ENCODE results near the gene MED20.

The MED20 gene

DNA sequence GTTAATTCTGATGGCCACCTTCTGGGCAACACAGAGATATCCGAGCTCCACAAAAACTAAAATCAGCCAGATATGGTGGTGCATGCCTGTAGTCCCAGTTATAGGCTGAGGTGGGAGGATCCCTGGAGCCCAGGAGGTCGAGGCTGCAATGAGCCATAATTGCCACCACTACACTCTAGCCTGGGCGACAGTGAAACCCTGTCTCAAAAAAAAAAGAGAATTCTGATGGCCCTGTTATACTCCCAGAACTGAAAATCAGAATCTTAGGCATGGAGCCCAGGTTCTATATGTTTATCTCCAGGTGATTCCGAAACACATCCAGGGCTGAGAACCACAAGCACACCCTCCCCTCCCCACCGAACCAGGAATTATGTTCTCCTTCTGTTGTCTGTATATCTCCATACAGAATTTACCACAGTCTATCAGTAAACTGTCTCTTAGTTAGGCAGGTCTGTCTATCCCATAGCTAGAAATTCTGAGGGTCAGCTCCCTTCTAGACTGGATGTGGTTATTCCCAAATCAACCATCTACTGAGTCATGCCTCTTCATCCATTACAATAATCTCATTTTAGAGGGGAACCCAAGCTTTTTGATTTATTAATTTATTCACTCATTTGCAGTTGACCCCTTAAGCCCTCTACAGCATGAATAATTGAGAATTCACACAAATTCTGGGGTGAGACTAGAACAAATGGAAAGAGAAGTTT, 45.4 kb upstream of the MED20 start:
- no peaks in the 10 kb centered on the region for H3K27me3 ChIP-seq (ENCODE audit: insufficient read depth, poor library complexity, severe bottlenecking)
- no peak overlapping the region for H3K4me3 ChIP-seq (ENCODE audit: severe bottlenecking)
- peak overlapping the region; percentile 79 for H3K27ac ChIP-seq (ENCODE audit: poor library complexity, severe bottlenecking)
- TF ChIP-seq, protein P1, sequence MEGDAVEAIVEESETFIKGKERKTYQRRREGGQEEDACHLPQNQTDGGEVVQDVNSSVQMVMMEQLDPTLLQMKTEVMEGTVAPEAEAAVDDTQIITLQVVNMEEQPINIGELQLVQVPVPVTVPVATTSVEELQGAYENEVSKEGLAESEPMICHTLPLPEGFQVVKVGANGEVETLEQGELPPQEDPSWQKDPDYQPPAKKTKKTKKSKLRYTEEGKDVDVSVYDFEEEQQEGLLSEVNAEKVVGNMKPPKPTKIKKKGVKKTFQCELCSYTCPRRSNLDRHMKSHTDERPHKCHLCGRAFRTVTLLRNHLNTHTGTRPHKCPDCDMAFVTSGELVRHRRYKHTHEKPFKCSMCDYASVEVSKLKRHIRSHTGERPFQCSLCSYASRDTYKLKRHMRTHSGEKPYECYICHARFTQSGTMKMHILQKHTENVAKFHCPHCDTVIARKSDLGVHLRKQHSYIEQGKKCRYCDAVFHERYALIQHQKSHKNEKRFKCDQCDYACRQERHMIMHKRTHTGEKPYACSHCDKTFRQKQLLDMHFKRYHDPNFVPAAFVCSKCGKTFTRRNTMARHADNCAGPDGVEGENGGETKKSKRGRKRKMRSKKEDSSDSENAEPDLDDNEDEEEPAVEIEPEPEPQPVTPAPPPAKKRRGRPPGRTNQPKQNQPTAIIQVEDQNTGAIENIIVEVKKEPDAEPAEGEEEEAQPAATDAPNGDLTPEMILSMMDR (IDR thresholded peaks at IDR 0.05; ENCODE audit: poor library complexity, severe bottlenecking) = no peak
- no peaks in the 10 kb centered on the region for H3K9me3 ChIP-seq (ENCODE audit: severe bottlenecking)
- H3K36me3 ChIP-seq (ENCODE audit: low read depth) = no peaks in the 10 kb centered on the region
- DNase-seq (ENCODE audit: low spot score) (no peak), ATAC-seq (ENCODE audit: low read depth) (no peak)
- peaks cover 31% of the 10 kb centered on the region for H3K4me1 ChIP-seq (ENCODE audit: insufficient read depth, poor library complexity, severe bottlenecking)

DNA sequence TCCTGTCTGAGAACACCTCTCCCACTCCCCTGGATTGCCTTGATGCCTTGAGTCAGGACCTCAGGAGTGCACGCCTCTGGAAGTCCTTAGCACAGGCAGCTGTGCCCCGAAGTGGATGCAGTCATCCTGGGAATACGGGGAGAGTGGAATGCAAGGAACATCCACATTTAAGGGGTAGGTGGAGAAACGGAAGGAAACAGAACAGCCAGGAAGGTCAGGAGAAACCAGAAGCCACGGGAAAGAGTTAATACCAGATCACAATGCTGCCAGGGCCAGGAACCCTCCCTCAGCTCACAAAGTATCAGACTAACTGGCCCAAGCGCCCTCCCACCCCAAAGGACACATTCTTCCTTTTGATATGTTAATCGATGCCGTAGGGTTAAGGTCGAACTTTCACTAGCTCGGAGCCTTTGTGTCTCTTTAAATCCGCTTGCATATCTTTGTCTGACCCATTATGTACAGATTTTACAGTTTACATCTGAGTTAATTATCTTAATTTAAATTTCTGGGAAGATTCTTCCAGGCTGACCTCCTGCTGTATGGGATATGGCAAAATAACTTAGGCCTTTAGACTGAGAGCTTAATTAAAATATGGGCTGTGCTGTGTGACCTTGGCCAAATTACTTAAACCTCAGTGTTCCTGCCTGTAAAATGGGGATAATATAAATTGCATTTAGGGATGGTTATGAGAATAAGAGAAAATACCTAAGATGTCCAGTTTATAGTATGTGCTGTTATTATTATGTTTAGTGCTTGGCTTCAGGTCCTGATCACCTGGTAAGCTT, 44.7 kb upstream of the MED20 start:
- H3K4me1 ChIP-seq (ENCODE audit: insufficient read depth, poor library complexity, severe bottlenecking) = peaks cover 27% of the 10 kb centered on the region
- TF ChIP-seq, protein P1 (IDR thresholded peaks at IDR 0.05; ENCODE audit: poor library complexity, severe bottlenecking) = no peak
- no peaks in the 10 kb centered on the region for H3K9me3 ChIP-seq (ENCODE audit: severe bottlenecking)
- H3K27me3 ChIP-seq (ENCODE audit: insufficient read depth, poor library complexity, severe bottlenecking) = no peaks in the 10 kb centered on the region
- DNase-seq (ENCODE audit: low spot score) (no peak), ATAC-seq (ENCODE audit: low read depth) (no peak)
- peak overlapping the region; percentile 79 for H3K27ac ChIP-seq (ENCODE audit: poor library complexity, severe bottlenecking)
- H3K4me3 ChIP-seq (ENCODE audit: severe bottlenecking) = no peak overlapping the region
- no peaks in the 10 kb centered on the region for H3K36me3 ChIP-seq (ENCODE audit: low read depth)

DNA sequence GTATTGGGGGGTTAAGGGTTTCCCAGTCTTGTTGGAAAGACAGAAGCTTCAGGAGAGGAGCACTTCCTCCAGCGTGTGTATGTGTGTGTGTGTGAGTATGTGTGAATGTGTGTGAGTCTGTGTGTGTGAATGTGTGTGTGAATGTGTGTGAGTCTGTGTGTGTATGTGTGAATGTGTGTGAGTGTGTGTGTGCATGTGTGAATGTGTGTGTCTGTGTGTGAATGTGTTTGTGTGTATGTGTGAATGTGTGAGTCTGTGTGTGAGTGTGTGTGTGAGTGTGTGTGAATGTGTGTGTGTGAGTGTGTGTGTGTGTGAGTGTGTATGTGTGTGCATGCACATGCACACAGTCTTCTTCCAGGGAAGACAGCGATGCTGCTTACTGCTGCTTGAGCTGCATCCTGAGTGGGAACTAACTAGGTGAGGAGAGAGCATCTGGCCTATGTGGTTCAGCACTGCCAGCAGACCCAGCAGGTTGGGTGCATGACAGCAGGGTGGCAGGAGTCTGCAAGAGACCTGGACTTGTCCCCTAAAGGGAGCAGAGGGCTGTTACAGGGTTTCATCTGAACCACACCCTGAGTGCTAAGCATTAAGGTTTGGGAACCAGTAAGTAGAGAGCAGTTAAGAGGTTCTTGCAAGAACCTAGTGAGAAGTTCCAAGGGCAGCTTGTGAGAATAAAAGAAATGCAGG, 43.4 kb upstream of the MED20 start:
- no peaks in the 10 kb centered on the region for H3K36me3 ChIP-seq (ENCODE audit: low read depth)
- ATAC-seq (ENCODE audit: low read depth) (no peak), DNase-seq (ENCODE audit: low spot score) (no peak)
- peaks cover 21% of the 10 kb centered on the region for H3K4me1 ChIP-seq (ENCODE audit: insufficient read depth, poor library complexity, severe bottlenecking)
- H3K9me3 ChIP-seq (ENCODE audit: severe bottlenecking) = no peaks in the 10 kb centered on the region
- H3K27ac ChIP-seq (ENCODE audit: poor library complexity, severe bottlenecking) = no peak overlapping the region
- H3K4me3 ChIP-seq (ENCODE audit: severe bottlenecking) = no peak overlapping the region
- TF ChIP-seq, protein P1 (IDR thresholded peaks at IDR 0.05; ENCODE audit: poor library complexity, severe bottlenecking) = no peak
- H3K27me3 ChIP-seq (ENCODE audit: insufficient read depth, poor library complexity, severe bottlenecking) = no peaks in the 10 kb centered on the region

DNA sequence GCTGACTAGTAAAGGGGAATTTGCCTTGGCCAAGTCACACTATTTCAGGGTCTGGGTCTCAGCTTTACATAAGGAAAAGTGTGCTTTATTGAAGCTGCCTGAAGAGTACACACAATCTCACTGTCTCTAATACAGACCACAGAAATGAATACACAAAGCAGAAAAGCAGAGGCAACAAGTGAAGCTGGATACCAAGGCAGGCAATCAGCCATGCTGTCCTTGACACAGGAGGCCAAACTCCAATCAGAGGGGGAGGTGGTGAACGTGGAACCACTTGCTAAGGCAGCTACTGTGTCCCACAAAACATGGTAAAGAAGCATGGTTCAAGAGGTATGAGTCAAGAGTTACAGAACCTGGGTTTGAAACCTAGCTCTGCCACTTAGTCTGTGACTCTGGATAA, 42.4 kb upstream of the MED20 start:
- H3K36me3 ChIP-seq (ENCODE audit: low read depth) = no peaks in the 10 kb centered on the region
- no peaks in the 10 kb centered on the region for H3K27me3 ChIP-seq (ENCODE audit: insufficient read depth, poor library complexity, severe bottlenecking)
- DNase-seq (ENCODE audit: low spot score) (no peak), ATAC-seq (ENCODE audit: low read depth) (no peak)
- no peaks in the 10 kb centered on the region for H3K9me3 ChIP-seq (ENCODE audit: severe bottlenecking)
- no peak overlapping the region for H3K4me3 ChIP-seq (ENCODE audit: severe bottlenecking)
- peaks cover 21% of the 10 kb centered on the region for H3K4me1 ChIP-seq (ENCODE audit: insufficient read depth, poor library complexity, severe bottlenecking)
- no peak overlapping the region for H3K27ac ChIP-seq (ENCODE audit: poor library complexity, severe bottlenecking)
- TF ChIP-seq, protein P1 (IDR thresholded peaks at IDR 0.05; ENCODE audit: poor library complexity, severe bottlenecking) = no peak

All from RWPE2 (cell line).